OCI-LY1 (cell line): Measurements from ENCODE around the gene PAK5.
"Not testable (repeated sequence)": the region's sequence is repeated elsewhere in the genome, so short reads cannot be mapped to it uniquely, and the experiment has no call there.

ENCODE experiments used
- H2AFZ ChIP-seq: fragments of 200-600 bp; sonication (generic), shearing (Covaris generic); 2 replicates; pipeline ENCODE4 v1.6.0; 2014; ENCODE audit warnings: antibody characterized with exemption, mild to moderate bottlenecking, low read length
- H3F3A ChIP-seq: fragments of 200-600 bp; sonication (generic), shearing (Covaris generic); 2 replicates; pipeline ENCODE4 v1.6.0; 2014; ENCODE audit warnings: mild to moderate bottlenecking, antibody characterized with exemption, low read length, moderate library complexity; ENCODE audit not compliant: insufficient read depth
- H3K27ac ChIP-seq: fragments of 200-600 bp; sonication (generic); 2 replicates; pipeline ENCODE4 v1.5.1; 2014; ENCODE audit warnings: low read length, mixed run types, mild to moderate bottlenecking, low read depth; ENCODE audit not compliant: poor library complexity, severe bottlenecking
- H3K27me3 ChIP-seq: fragments of 200-600 bp; sonication (generic); 2 replicates; pipeline ENCODE4 v1.6.0; 2014; ENCODE audit warnings: antibody characterized with exemption, mild to moderate bottlenecking, low read length, moderate library complexity; ENCODE audit not compliant: insufficient read depth
- H3K36me3 ChIP-seq: fragments of 200-600 bp; sonication (generic); 2 replicates; pipeline ENCODE4 v1.6.1; 2014; ENCODE audit warnings: mild to moderate bottlenecking, antibody characterized with exemption, low read length, moderate library complexity, mixed read lengths; ENCODE audit not compliant: insufficient read depth
- H3K4me1 ChIP-seq: fragments of 200-600 bp; sonication (generic); 2 replicates; pipeline ENCODE4 v1.5.1; 2014; ENCODE audit warnings: mild to moderate bottlenecking, low read length, moderate library complexity; ENCODE audit not compliant: insufficient read depth, severe bottlenecking
- H3K4me2 ChIP-seq: fragments of 200-600 bp; sonication (generic), shearing (Covaris generic); 2 replicates; pipeline ENCODE4 v1.6.1; 2014; ENCODE audit warnings: low read length
- H3K4me3 ChIP-seq: fragments of 200-600 bp; sonication (generic); 2 replicates; pipeline ENCODE4 v1.5.1; 2014; ENCODE audit warnings: low read length, low read depth, mild to moderate bottlenecking, mixed read lengths; ENCODE audit not compliant: poor library complexity, severe bottlenecking
- H3K79me2 ChIP-seq: fragments of 200-600 bp; shearing (Covaris generic); 2 replicates; pipeline ENCODE4 v1.6.1; 2016; ENCODE audit warnings: mixed run types, low read length, mixed read lengths; ENCODE audit not compliant: insufficient read depth
- H3K9ac ChIP-seq: fragments of 200-600 bp; sonication (generic), shearing (Covaris generic); 2 replicates; pipeline ENCODE4 v1.6.1; 2014; ENCODE audit warnings: mild to moderate bottlenecking, low read length, mixed read lengths
- H3K9me2 ChIP-seq: fragments of 200-600 bp; sonication (generic), shearing (Covaris generic); 2 replicates; pipeline ENCODE4 v1.6.1; 2014; ENCODE audit warnings: low read depth, mild to moderate bottlenecking, low read length, mixed read lengths
- H3K9me3 ChIP-seq: fragments of 200-600 bp; shearing (Covaris generic); 2 replicates; pipeline ENCODE4 v1.6.1; 2014; ENCODE audit warnings: low read length, mixed read lengths
- H4K20me1 ChIP-seq: fragments of 200-600 bp; sonication (generic), shearing (Covaris generic); 2 replicates; pipeline ENCODE4 v1.6.0; 2016; ENCODE audit warnings: mild to moderate bottlenecking, low read length; ENCODE audit not compliant: insufficient read depth
- CTCF ChIP-seq: fragments of 200-600 bp; sonication (generic), shearing (Covaris generic); IDR thresholded peaks from 2 replicates; pipeline ENCODE4 v1.5.1; 2017; ENCODE audit warnings: mild to moderate bottlenecking, antibody characterized with exemption, low read length, moderate library complexity, mixed read lengths
- EZH2 ChIP-seq: fragments of 200-600 bp; sonication (generic), shearing (Covaris generic); IDR thresholded peaks from 2 replicates; pipeline ENCODE4 v1.8.0; 2017; ENCODE audit warnings: borderline replicate concordance, mixed run types, mild to moderate bottlenecking, antibody characterized with exemption, low read length, moderate library complexity, mixed read lengths

The PAK5 gene

GRCh38 chr20:9646375-9646774 lies 192.5 kb downstream of the PAK5 start:
- Histone ChIP-seq H3K4me2 (no peak overlapping the region), H3K36me3 (no peaks in the 10 kb centered on the region), H3K27ac (no peak overlapping the region), H2AFZ (no peak overlapping the region), H4K20me1 (no peaks in the 10 kb centered on the region), H3K4me3 (no peak overlapping the region), H3K27me3 (no peaks in the 10 kb centered on the region), H3K9me3 (no peaks in the 10 kb centered on the region), H3K79me2 (no peaks in the 10 kb centered on the region), H3F3A (no peaks in the 10 kb centered on the region), H3K4me1 (no peaks in the 10 kb centered on the region), H3K9me2 (no peaks in the 10 kb centered on the region), H3K9ac (no peak overlapping the region)
- no peak for TF ChIP-seq CTCF
- no peak for TF ChIP-seq EZH2

DNA sequence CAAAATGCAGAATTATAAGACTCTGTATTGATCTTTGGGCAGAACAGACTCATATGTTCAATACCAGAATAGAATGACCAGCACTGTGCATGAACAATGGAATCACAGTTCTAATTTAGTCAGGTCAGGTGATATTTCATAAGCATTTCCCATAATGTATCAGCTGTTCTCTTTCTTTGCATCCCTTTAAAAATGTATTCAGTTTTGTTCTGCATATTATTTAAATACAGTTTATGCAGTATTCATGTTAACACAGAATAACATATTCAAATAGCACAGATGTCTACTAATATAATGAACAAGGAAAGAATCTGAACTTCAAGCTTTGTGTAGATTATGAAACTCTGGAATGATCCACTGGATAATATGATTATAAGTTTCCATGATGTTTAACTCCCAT lies 196.0 kb downstream of the PAK5 start:
- Histone ChIP-seq H2AFZ (no peak overlapping the region), H4K20me1 (no peaks in the 10 kb centered on the region), H3K79me2 (no peaks in the 10 kb centered on the region), H3K4me3 (no peak overlapping the region), H3K27ac (no peak overlapping the region), H3F3A (no peaks in the 10 kb centered on the region), H3K36me3 (no peaks in the 10 kb centered on the region), H3K9me3 (no peaks in the 10 kb centered on the region), H3K9me2 (no peaks in the 10 kb centered on the region), H3K4me2 (no peak overlapping the region), H3K4me1 (no peaks in the 10 kb centered on the region), H3K9ac (no peak overlapping the region), H3K27me3 (no peaks in the 10 kb centered on the region)
- TF ChIP-seq EZH2 = no peak
- TF ChIP-seq CTCF = no peak

GRCh38 chr20:9641499-9642000 lies 197.3 kb downstream of the PAK5 start:
- H3K79me2 ChIP-seq, H3K4me3 ChIP-seq, H4K20me1 ChIP-seq, H2AFZ ChIP-seq, H3K4me1 ChIP-seq, H3F3A ChIP-seq, H3K27me3 ChIP-seq, H3K27ac ChIP-seq, H3K9me2 ChIP-seq, H3K36me3 ChIP-seq, H3K9me3 ChIP-seq, H3K4me2 ChIP-seq, H3K9ac ChIP-seq: not testable (repeated sequence)

DNA sequence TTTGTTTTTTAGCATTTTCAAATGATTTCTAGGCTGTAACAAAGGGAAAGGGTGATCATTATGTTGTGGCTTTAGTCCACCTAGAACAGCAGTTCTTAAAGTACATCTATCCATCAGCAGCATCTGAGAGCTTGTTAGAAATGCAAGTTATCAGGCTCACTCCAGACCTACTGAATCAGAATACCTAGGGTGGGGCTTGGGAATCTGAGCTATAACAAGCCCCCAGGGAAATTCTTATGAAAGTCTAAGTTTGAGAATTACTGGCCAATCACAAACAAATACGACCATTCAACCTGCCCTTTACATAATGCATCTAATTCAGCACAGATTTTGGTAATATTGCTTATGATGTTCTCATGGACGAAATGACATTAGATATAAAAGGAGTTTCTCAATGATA lies 201.0 kb downstream of the PAK5 start:
- H3K4me3 ChIP-seq = no peak overlapping the region
- H3K9me2 ChIP-seq = no peaks in the 10 kb centered on the region
- H3K27me3 ChIP-seq = no peaks in the 10 kb centered on the region
- no peaks in the 10 kb centered on the region for H3K79me2 ChIP-seq
- no peaks in the 10 kb centered on the region for H4K20me1 ChIP-seq
- H3K4me2 ChIP-seq = no peak overlapping the region
- H3F3A ChIP-seq = no peaks in the 10 kb centered on the region
- no peaks in the 10 kb centered on the region for H3K9me3 ChIP-seq
- no peak overlapping the region for H3K9ac ChIP-seq
- H3K27ac ChIP-seq = no peak overlapping the region
- no peaks in the 10 kb centered on the region for H3K36me3 ChIP-seq
- no peak overlapping the region for H2AFZ ChIP-seq
- TF ChIP-seq EZH2 (no peak), CTCF (no peak)
- no peaks in the 10 kb centered on the region for H3K4me1 ChIP-seq
